ENCODE measurements around the gene PCDHGB5.
"Not testable (repeated sequence)": the region's sequence is repeated elsewhere in the genome, so short reads cannot be mapped to it uniquely, and the experiment has no call there.

Gene PCDHGB5

GRCh38 chr5:141382469-141383294 lies 15.1 kb upstream of the PCDHGB5 start, which contains the start of gene PCDHGA7:
PCDHGA7 (plus strand) TSS chr5:141382742; CDS start chr5:141382900, 158 bp downstream.
- POLR2A ChIA-PET = no interaction called here
- peak within 1 kb of the TSS in 6 of 7 experiments; percentile 16 to 63 (median 51) for H3K4me3 ChIP-seq (ENCODE audit: control insufficient read depth in 1 of 7, extremely low read depth in 1 of 7, insufficient read depth in 4 of 7, low read depth in 2 of 7, low read length in 6 of 7)
- H3K9me3 ChIP-seq (ENCODE audit: control extremely low read depth in 1 of 5, control insufficient read depth in 4 of 5, insufficient read depth in 2 of 5, low read depth in 1 of 5, low read length in 4 of 5) = peaks cover 3 to 62% (median 39%) of the 10 kb centered on the region in 5 experiments
- DNase-seq = peak in 2 of 3 donors; percentile 54 to 58
- no peaks in the 10 kb centered on the region for H3K36me3 ChIP-seq (ENCODE audit: control insufficient read depth in 4 of 4, insufficient read depth in 4 of 4, low read length in 3 of 4)
- no peak within 1 kb of the TSS for H3K27ac ChIP-seq (ENCODE audit: insufficient read depth in 1 of 2, low read depth in 1 of 2, low read length in 2 of 2, poor library complexity in 1 of 2, severe bottlenecking in 2 of 2)
- peaks cover 6 to 57% (median 28%) of the 10 kb centered on the region in 5 experiments for H3K27me3 ChIP-seq (replicated peaks in 2 of 5; ENCODE audit: control insufficient read depth in 4 of 5, insufficient read depth in 5 of 5, low read length in 4 of 5)
- CTCF ChIA-PET = interaction anchor here (0.7 to 1.5 kb wide), 4 partner anchors 14 to 181 kb away, joined by 3 to 5 read pairs (median 4); partner anchors contain the start of gene TAF7
- H3K4me1 ChIP-seq (ENCODE audit: control extremely low read depth in 1 of 4, control insufficient read depth in 4 of 4, insufficient read depth in 4 of 4, low read length in 3 of 4) = no peaks in the 10 kb centered on the region
- 6% methylated on average over 31 of the region's 37 CpGs for WGBS (ENCODE audit: insufficient coverage)

- H3K9me3 ChIP-seq (ENCODE audit: control extremely low read depth in 1 of 5, control insufficient read depth in 4 of 5, insufficient read depth in 2 of 5, low read depth in 1 of 5, low read length in 4 of 5) = peaks cover 3 to 60% (median 42%) of the 10 kb centered on the region in 5 experiments
- H3K36me3 ChIP-seq (ENCODE audit: control insufficient read depth in 4 of 4, insufficient read depth in 4 of 4, low read length in 3 of 4) = no peaks in the 10 kb centered on the region
- no peaks in the 10 kb centered on the region for H3K4me1 ChIP-seq (ENCODE audit: control extremely low read depth in 1 of 4, control insufficient read depth in 4 of 4, insufficient read depth in 4 of 4, low read length in 3 of 4)
- ChIA-PET POLR2A (no interaction called here), CTCF (interaction anchor here (0.7 to 1.5 kb wide), 3 partner anchors 13 to 180 kb away, joined by 3 to 5 read pairs (median 4); no protein-coding TSS in a partner anchor)
- H3K27ac ChIP-seq (ENCODE audit: insufficient read depth in 1 of 2, low read depth in 1 of 2, low read length in 2 of 2, poor library complexity in 1 of 2, severe bottlenecking in 2 of 2) = no peak overlapping the region
- DNase-seq = no peak
- peaks cover 7 to 58% (median 29%) of the 10 kb centered on the region in 5 experiments for H3K27me3 ChIP-seq (replicated peaks in 2 of 5; ENCODE audit: control insufficient read depth in 4 of 5, insufficient read depth in 5 of 5, low read length in 4 of 5)
- 29% methylated on average over 13 of the region's 21 CpGs for WGBS (ENCODE audit: insufficient coverage)
- peak overlapping the region in 2 of 7 experiments; percentile 62 to 63 for H3K4me3 ChIP-seq (ENCODE audit: control insufficient read depth in 1 of 7, extremely low read depth in 1 of 7, insufficient read depth in 4 of 7, low read depth in 2 of 7, low read length in 6 of 7)
These were observed 14.4 kb upstream of the PCDHGB5 start for GRCh38 chr5:141383345-141383744.

DNA sequence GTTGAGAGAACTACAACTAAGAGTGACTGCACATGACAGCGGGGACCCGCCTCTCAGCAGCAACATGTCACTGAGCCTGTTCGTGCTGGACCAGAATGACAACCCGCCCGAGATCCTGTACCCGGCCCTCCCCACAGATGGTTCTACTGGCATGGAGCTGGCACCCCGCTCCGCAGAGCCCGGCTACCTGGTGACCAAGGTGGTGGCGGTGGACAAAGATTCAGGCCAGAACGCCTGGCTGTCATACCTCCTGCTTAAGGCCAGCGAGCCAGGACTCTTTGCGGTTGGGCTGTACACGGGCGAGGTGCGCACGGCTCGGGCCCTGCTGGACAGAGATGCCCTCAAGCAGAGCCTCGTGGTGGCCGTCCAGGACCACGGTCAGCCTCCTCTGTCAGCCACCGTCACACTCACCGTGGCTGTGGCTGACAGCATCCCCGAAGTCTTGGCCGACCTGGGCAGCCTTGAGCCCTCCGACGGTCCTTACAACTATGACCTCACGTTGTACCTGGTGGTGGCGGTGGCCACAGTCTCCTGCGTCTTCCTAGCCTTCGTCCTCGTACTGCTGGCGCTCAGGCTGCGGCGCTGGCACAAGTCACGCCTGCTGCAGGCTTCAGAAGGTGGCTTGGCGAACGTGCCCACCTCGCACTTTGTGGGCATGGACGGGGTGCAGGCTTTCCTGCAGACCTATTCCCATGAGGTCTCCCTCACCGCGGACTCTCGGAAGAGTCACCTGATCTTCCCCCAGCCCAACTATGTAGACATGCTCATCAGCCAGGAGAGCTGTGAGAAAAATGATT lies 13.1 kb upstream of the PCDHGB5 start:
- ChIA-PET CTCF (no interaction called here), POLR2A (no interaction called here)
- Histone ChIP-seq H3K27me3 (replicated peaks in 2 of 5; ENCODE audit: control insufficient read depth in 4 of 5, insufficient read depth in 5 of 5, low read length in 4 of 5) (peaks cover 14 to 72% (median 34%) of the 10 kb centered on the region in 5 experiments), H3K27ac (ENCODE audit: insufficient read depth in 1 of 2, low read depth in 1 of 2, low read length in 2 of 2, poor library complexity in 1 of 2, severe bottlenecking in 2 of 2) (no peak overlapping the region), H3K9me3 (ENCODE audit: control extremely low read depth in 1 of 5, control insufficient read depth in 4 of 5, insufficient read depth in 2 of 5, low read depth in 1 of 5, low read length in 4 of 5) (peaks cover 2 to 69% (median 53%) of the 10 kb centered on the region in 5 experiments), H3K36me3 (ENCODE audit: control insufficient read depth in 4 of 4, insufficient read depth in 4 of 4, low read length in 3 of 4) (peaks cover 0 to 4% (median 0%) of the 10 kb centered on the region in 4 experiments), H3K4me3 (ENCODE audit: control insufficient read depth in 1 of 7, extremely low read depth in 1 of 7, insufficient read depth in 4 of 7, low read depth in 2 of 7, low read length in 6 of 7) (no peak overlapping the region), H3K4me1 (ENCODE audit: control extremely low read depth in 1 of 4, control insufficient read depth in 4 of 4, insufficient read depth in 4 of 4, low read length in 3 of 4) (no peaks in the 10 kb centered on the region)
- no peak for DNase-seq
- 44% methylated on average over 42 of the region's 43 CpGs for WGBS (ENCODE audit: insufficient coverage)

DNA sequence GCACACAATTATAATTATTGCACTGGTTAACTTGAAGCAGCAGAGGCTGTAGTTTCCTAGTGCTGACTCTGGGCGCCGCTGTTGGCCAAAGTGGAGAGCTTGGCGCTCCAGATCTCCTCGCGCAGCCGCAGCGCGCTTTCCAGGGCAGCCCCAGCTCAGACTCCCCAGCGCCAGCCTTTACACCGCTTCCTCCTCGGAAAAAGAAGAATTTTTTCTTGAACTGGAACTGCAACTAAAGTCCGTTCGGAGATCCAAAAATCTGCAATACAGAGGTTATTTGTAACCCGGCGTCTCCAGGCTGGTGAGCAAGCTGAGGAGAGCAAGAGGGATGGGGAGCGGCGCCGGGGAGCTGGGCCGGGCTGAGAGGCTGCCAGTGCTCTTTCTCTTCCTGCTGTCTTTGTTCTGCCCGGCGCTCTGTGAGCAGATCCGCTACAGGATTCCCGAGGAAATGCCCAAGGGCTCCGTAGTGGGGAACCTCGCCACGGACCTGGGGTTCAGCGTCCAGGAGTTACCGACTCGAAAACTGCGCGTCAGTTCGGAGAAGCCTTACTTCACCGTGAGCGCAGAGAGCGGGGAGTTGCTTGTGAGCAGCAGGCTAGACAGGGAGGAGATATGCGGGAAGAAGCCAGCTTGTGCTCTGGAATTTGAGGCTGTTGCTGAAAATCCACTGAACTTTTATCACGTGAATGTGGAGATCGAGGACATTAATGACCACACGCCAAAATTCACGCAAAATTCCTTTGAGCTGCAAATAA lies 10.0 kb upstream of the PCDHGB5 start, which contains the start of gene PCDHGB4:
Gene PCDHGB4 (plus strand): TSS at position 142 of the 755 bp plus-strand sequence. CDS start 187 bp downstream, at position 329.
- H3K4me1 ChIP-seq (ENCODE audit: control extremely low read depth in 1 of 4, control insufficient read depth in 4 of 4, insufficient read depth in 4 of 4, low read length in 3 of 4); H3K27ac ChIP-seq (ENCODE audit: insufficient read depth in 1 of 2, low read depth in 1 of 2, low read length in 2 of 2, poor library complexity in 1 of 2, severe bottlenecking in 2 of 2); H3K36me3 ChIP-seq (ENCODE audit: control insufficient read depth in 4 of 4, insufficient read depth in 4 of 4, low read length in 3 of 4); POLR2A ChIA-PET: not testable (repeated sequence)
- Histone ChIP-seq H3K9me3 (ENCODE audit: control extremely low read depth in 1 of 5, control insufficient read depth in 4 of 5, insufficient read depth in 2 of 5, low read depth in 1 of 5, low read length in 4 of 5) (peaks cover 0 to 78% (median 53%) of the 10 kb centered on the region in 5 experiments), H3K27me3 (replicated peaks in 2 of 5; ENCODE audit: control insufficient read depth in 4 of 5, insufficient read depth in 5 of 5, low read length in 4 of 5) (peaks cover 13 to 80% (median 36%) of the 10 kb centered on the region in 5 experiments), H3K4me3 (ENCODE audit: control insufficient read depth in 1 of 7, extremely low read depth in 1 of 7, insufficient read depth in 4 of 7, low read depth in 2 of 7, low read length in 6 of 7) (peak within 1 kb of the TSS in 3 of 7 experiments; percentile 24 to 57 (median 36))
- peak; percentile 32 to 70 (median 67) for DNase-seq
- WGBS (ENCODE audit: insufficient coverage) = 14% methylated on average over 11 of the region's 40 CpGs
- CTCF ChIA-PET = interaction anchor here (1.0 to 1.8 kb wide), 7 partner anchors 9 to 176 kb away, joined by 3 to 5 read pairs (median 4); partner anchors contain the start of gene PCDHGA12

- 31% methylated on average over 5 of the region's 10 CpGs for WGBS (ENCODE audit: insufficient coverage)
- peaks cover 11 to 80% (median 38%) of the 10 kb centered on the region in 5 experiments for H3K27me3 ChIP-seq (replicated peaks in 2 of 5; ENCODE audit: control insufficient read depth in 4 of 5, insufficient read depth in 5 of 5, low read length in 4 of 5)
- CTCF ChIA-PET = interaction anchor here (1.2 to 1.7 kb wide), 3 partner anchors 8 to 42 kb away, joined by 3 to 4 read pairs (median 4); partner anchors contain the start of gene PCDHGA12
These were observed 9.1 kb upstream of the PCDHGB5 start for GRCh38 chr5:141388661-141389060.

More at GRCh38 chr5:141388661-141389060, 9.1 kb upstream of the PCDHGB5 start:
- DNase-seq = no peak
- Histone ChIP-seq H3K4me3 (ENCODE audit: control insufficient read depth in 1 of 7, extremely low read depth in 1 of 7, insufficient read depth in 4 of 7, low read depth in 2 of 7, low read length in 6 of 7) (no peak overlapping the region), H3K9me3 (ENCODE audit: control extremely low read depth in 1 of 5, control insufficient read depth in 4 of 5, insufficient read depth in 2 of 5, low read depth in 1 of 5, low read length in 4 of 5) (peaks cover 0 to 78% (median 54%) of the 10 kb centered on the region in 5 experiments), H3K36me3 (ENCODE audit: control insufficient read depth in 4 of 4, insufficient read depth in 4 of 4, low read length in 3 of 4) (peaks cover 0 to 8% (median 0%) of the 10 kb centered on the region in 4 experiments), H3K27ac (ENCODE audit: insufficient read depth in 1 of 2, low read depth in 1 of 2, low read length in 2 of 2, poor library complexity in 1 of 2, severe bottlenecking in 2 of 2) (no peak overlapping the region), H3K4me1 (ENCODE audit: control extremely low read depth in 1 of 4, control insufficient read depth in 4 of 4, insufficient read depth in 4 of 4, low read length in 3 of 4) (no peaks in the 10 kb centered on the region)
- POLR2A ChIA-PET = no interaction called here
